A549 (cell line): ENCODE results near the gene CSGALNACT2. TPM values are rescaled to one million over a fixed set of nuclear protein-coding genes. Genes with fewer than 3 reads are reported as not detected.
A peak's percentile ranks its signal among the peaks of the same experiment; 100 is the strongest.

Source experiments
- ATAC-seq, 2 experiments: fragments of 200-7000 bp in 1 of 2; fragments of >200 bp in 1 of 2; cut with Nextera tagmentation in 1 of 2; cut with Tn5 transposase in 1 of 2; 3 replicates each; pipeline versions ENCODE4 v1.8.0 to v1.9.1; 2018 to 2020; ENCODE audit warnings: mild to moderate bottlenecking in 1 of 2, moderate library complexity in 1 of 2
- CTCF ChIA-PET: fragments of 300-600 bp; sonication (Branson Sonifier 250); formaldehyde crosslinking; extraction: SDS; loops from one replicate; lab custom pipeline; 2021; ENCODE audit warnings: antibody characterized with exemption, inconsistent platforms; lab: Yijun Ruan, JAX
- POLR2A ChIA-PET: fragments of 350-600 bp; formaldehyde crosslinking; extraction: SDS; loops from one replicate; lab custom pipeline; 2021; ENCODE audit warnings: antibody characterized with exemption, inconsistent platforms; lab: Yijun Ruan, JAX
- DNase-seq, 2 experiments: peaks; one replicate each; pipeline versions ENCODE4 v3.0.0 to v3.0.0-alpha.2; 2011 to 2016; ENCODE audit warnings: low read depth in 1 of 2, low spot score in 1 of 2
- FAIRE-seq: peaks from 2 replicates; lab custom pipeline; 2011; peaks lifted over from hg19 to GRCh38; lab: Jason Lieb, UNC
- H3K27ac ChIP-seq, 2 experiments: fragments of >200 bp; sonication (Bioruptor Twin); formaldehyde crosslinking; 3 replicates each; pipeline ENCODE4 v1.5.1; 2016 to 2017
- H3K4me1 ChIP-seq: fragments of >200 bp; sonication (Bioruptor Twin); formaldehyde crosslinking; 3 replicates; pipeline ENCODE4 v1.6.1; 2016
- H3K4me2 ChIP-seq: fragments of >200 bp; sonication (Bioruptor Twin); formaldehyde crosslinking; 3 replicates; pipeline ENCODE4 v1.6.1; 2016
- H3K4me3 ChIP-seq: fragments of >200 bp; sonication (Bioruptor Twin); formaldehyde crosslinking; 3 replicates; pipeline ENCODE4 v1.5.1; 2016
- H3K9me3 ChIP-seq: fragments of >200 bp; sonication (Bioruptor Twin); formaldehyde crosslinking; 3 replicates; pipeline ENCODE4 v1.6.1; 2016
- CBX2 ChIP-seq: fragments of 200-600 bp; sonication (generic); IDR thresholded peaks from 2 replicates; pipeline ENCODE4 v1.6.1; 2016; ENCODE audit warnings: low read depth, mild to moderate bottlenecking, borderline replicate concordance
- CBX8 ChIP-seq: fragments of 200-600 bp; sonication (generic); IDR thresholded peaks from 2 replicates; pipeline ENCODE4 v1.6.1; 2016
- CHD2 ChIP-seq: fragments of 150-350 bp; IDR thresholded peaks from 2 replicates; pipeline ENCODE4 v1.6.1; 2014; ENCODE audit warnings: low read length; ENCODE audit not compliant: partially characterized antibody
- EHMT2 ChIP-seq: fragments of 200-600 bp; sonication (generic); IDR thresholded peaks from 2 replicates; pipeline ENCODE4 v1.6.1; 2016; ENCODE audit warnings: antibody characterized with exemption, low read depth, mild to moderate bottlenecking, moderate library complexity
- EP300 ChIP-seq, 2 experiments: fragments of >200 bp; sonication (Bioruptor Twin); formaldehyde crosslinking; IDR thresholded peaks; 2 replicates in 1 of 2; 3 replicates in 1 of 2; pipeline ENCODE4 v1.6.1; 2016 to 2017
- FOXS1 ChIP-seq: fragments of 250-450 bp; sonication (Bioruptor Pico); IDR thresholded peaks from 2 replicates; pipeline ENCODE4 v1.5.0; 2020; ENCODE audit warnings: mild to moderate bottlenecking, moderate library complexity
- HEYL ChIP-seq: fragments of 250-450 bp; sonication (Bioruptor Pico); IDR thresholded peaks from 2 replicates; pipeline ENCODE4 v1.8.0; 2021; ENCODE audit warnings: mild to moderate bottlenecking, moderate library complexity
- JUN ChIP-seq, 2 experiments: fragments of >200 bp; sonication (Bioruptor Twin); formaldehyde crosslinking; IDR thresholded peaks; 2 replicates in 1 of 2; 3 replicates in 1 of 2; pipeline ENCODE4 v1.6.1; 2016 to 2017
- KDM5A ChIP-seq: fragments of 200-600 bp; sonication (generic); IDR thresholded peaks from 2 replicates; pipeline ENCODE4 v1.6.1; 2016; ENCODE audit warnings: antibody characterized with exemption, mild to moderate bottlenecking
- MAZ ChIP-seq: fragments of 150-350 bp; IDR thresholded peaks from 2 replicates; pipeline ENCODE4 v1.6.1; 2014; ENCODE audit warnings: antibody characterized with exemption, low read depth, low read length, borderline replicate concordance
- NFE2L2 ChIP-seq: fragments of 150-350 bp; conservative IDR thresholded peaks from 2 replicates; pipeline ENCODE4 v1.6.1; 2014; ENCODE audit warnings: low read length
- NPAS2 ChIP-seq: fragments of 250-450 bp; sonication (Bioruptor Pico); IDR thresholded peaks from 2 replicates; pipeline ENCODE4 v1.8.0; 2022; ENCODE audit warnings: mild to moderate bottlenecking, moderate library complexity, borderline replicate concordance
- RAD21 ChIP-seq, 2 experiments: fragments of >200 bp in 1 of 2; sonication (Bioruptor Twin) in 1 of 2; formaldehyde crosslinking in 1 of 2; IDR thresholded peaks in 1 of 2; conservative IDR thresholded peaks in 1 of 2; 2 replicates in 1 of 2; 3 replicates in 1 of 2; pipeline ENCODE4 v1.6.1; 2012 to 2018; ENCODE audit warnings: inconsistent platforms in 1 of 2
- RCOR1 ChIP-seq: fragments of 150-350 bp; IDR thresholded peaks from 2 replicates; pipeline ENCODE4 v1.6.1; 2014; ENCODE audit warnings: antibody characterized with exemption, low read length, low read depth
- SMC3 ChIP-seq: fragments of >200 bp; sonication (Bioruptor Twin); formaldehyde crosslinking; IDR thresholded peaks from 3 replicates; pipeline ENCODE4 v1.6.1; 2018; ENCODE audit warnings: inconsistent platforms
- TP53 ChIP-seq: fragments of 250-450 bp; sonication (Bioruptor Pico); IDR thresholded peaks from 2 replicates; pipeline ENCODE4 v1.5.0; 2021; ENCODE audit warnings: mild to moderate bottlenecking, moderate library complexity
- USF2 ChIP-seq: fragments of 450-650 bp; IDR thresholded peaks from 2 replicates; pipeline ENCODE4 v1.6.1; 2014; ENCODE audit warnings: antibody characterized with exemption
- ZFP36 ChIP-seq: fragments of 450-650 bp; IDR thresholded peaks from 2 replicates; pipeline ENCODE4 v1.6.1; 2014; ENCODE audit warnings: borderline replicate concordance; ENCODE audit not compliant: partially characterized antibody
- ZSCAN20 ChIP-seq: fragments of 250-450 bp; sonication (Bioruptor Pico); IDR thresholded peaks from 2 replicates; pipeline ENCODE4 v1.8.0; 2022; ENCODE audit warnings: mild to moderate bottlenecking, moderate library complexity
- WGBS: methylation state at CpG from one replicate; pipeline ENCODE4 v1.1.6; 2017; ENCODE audit errors: missing lambda C conversion rate; 5-methylcytosine and 5-hydroxymethylcytosine counted together
- polyA plus RNA-seq, 4 experiments: library from polyadenylated mRNA; depleted of rRNA in 3 of 4; stranded (reverse); fragments of >200 nt; fragmentation: RNase III in 1 of 4; extraction: RNeasy Plus Mini Kit Qiagen cat#74134 plus additional on column Dnase treatment in 1 of 4; gene quantifications; 2 replicates in 3 of 4; 3 replicates in 1 of 4; pipeline ENCODE4 v1.2.3, GENCODE V29; 2011 to 2017
- TF ChIP-seq, protein P1 (sequence below): IDR thresholded peaks from 2 replicates; pipeline ENCODE4 v1.6.1; 2012
- TF ChIP-seq, protein P2 (sequence below): fragments of >200 bp; sonication (Bioruptor Twin); formaldehyde crosslinking; IDR thresholded peaks from 3 replicates; pipeline ENCODE4 v1.5.1; 2016
- TF ChIP-seq, protein P3 (sequence below): fragments of 200-600 bp; sonication (generic); IDR thresholded peaks from 2 replicates; pipeline ENCODE4 v1.6.1; 2016; ENCODE audit warnings: antibody characterized with exemption, mild to moderate bottlenecking, moderate library complexity
- TF ChIP-seq, protein P4 (sequence below): IDR thresholded peaks from 2 replicates; pipeline ENCODE4 v1.6.1; 2012; ENCODE audit warnings: low read depth, borderline replicate concordance

CSGALNACT2 gene
- polyA plus RNA-seq, 2 of the 4 experiments (the other 2 are of a cell fraction): 11.2 to 29.9 TPM

GRCh38 chr10:43170491-43170890, 32.2 kb downstream of the CSGALNACT2 start:
- TF ChIP-seq RAD21 (conservative IDR thresholded peaks at IDR 0.05 in 1 of 2, IDR thresholded peaks at IDR 0.05 in 1 of 2): peak in 1 of 2 experiments; percentile 31; a peak in 2 of 5 replicates
- TF ChIP-seq NPAS2 (CRISPR knock-in tag): no peak
- no peak for TF ChIP-seq RCOR1
- no peak for TF ChIP-seq CBX2
- Histone ChIP-seq H3K4me1 (no peaks in the 10 kb centered on the region), H3K4me2 (no peak overlapping the region), H3K9me3 (no peaks in the 10 kb centered on the region), H3K4me3 (no peak overlapping the region), H3K27ac (no peak overlapping the region)
- ChIA-PET POLR2A (no interaction called here), CTCF (interaction anchor here (0.7 to 3.7 kb wide), 7 partner anchors 14 to 240 kb away, joined by 3 to 24 read pairs (median 3); partner anchors contain the start of gene CSGALNACT2)
- 50% methylated on average over 2 of the region's 2 CpGs for WGBS
- peak; percentile 67 to 70; a peak in 5 of 6 replicates for ATAC-seq
- FAIRE-seq: no peak
- peak in 1 of 2 experiments; percentile 22 for DNase-seq

DNA sequence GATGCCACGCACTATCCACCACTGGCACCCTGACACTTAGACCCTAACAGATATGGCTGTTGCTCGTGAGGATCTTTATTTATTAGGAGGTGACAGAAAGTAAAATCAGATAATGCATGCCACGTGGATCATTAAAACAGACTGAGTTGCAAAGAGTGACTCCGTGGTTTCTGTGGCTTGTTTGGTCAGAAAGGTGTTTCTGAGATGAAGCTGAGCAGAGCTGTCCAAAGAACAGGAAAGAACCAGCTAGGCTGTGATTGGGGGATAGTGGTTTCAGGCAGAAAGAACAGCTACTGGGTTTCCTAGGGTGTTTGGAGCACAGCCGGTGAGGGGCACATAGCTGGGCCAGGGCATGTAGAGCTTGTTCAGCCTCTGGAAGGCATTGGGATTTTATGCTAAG, 34.4 kb downstream of the CSGALNACT2 start:
- no peak overlapping the region for H3K4me2 ChIP-seq
- ChIA-PET POLR2A (no interaction called here), CTCF (interaction anchor here (1.3 to 3.7 kb wide), 2 partner anchors 9 to 32 kb away, joined by 3 to 24 read pairs; no protein-coding TSS in a partner anchor)
- FAIRE-seq (no peak), DNase-seq (no peak), ATAC-seq (no peak)
- TF ChIP-seq ZFP36 (no peak), SMC3 (no peak), HEYL (CRISPR knock-in tag) (no peak), EHMT2 (no peak), MAZ (no peak), USF2 (no peak), KDM5A (no peak), TP53 (CRISPR knock-in tag) (no peak), EP300 (IDR thresholded peaks at IDR 0.05) (no peak), CHD2 (no peak), FOXS1 (CRISPR knock-in tag) (no peak), CBX8 (no peak), JUN (IDR thresholded peaks at IDR 0.05) (no peak), ZSCAN20 (no peak), RCOR1 (no peak), NFE2L2 (no peak)
- TF ChIP-seq, protein P1, sequence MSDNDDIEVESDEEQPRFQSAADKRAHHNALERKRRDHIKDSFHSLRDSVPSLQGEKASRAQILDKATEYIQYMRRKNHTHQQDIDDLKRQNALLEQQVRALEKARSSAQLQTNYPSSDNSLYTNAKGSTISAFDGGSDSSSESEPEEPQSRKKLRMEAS: no peak
- TF ChIP-seq, protein P2, sequence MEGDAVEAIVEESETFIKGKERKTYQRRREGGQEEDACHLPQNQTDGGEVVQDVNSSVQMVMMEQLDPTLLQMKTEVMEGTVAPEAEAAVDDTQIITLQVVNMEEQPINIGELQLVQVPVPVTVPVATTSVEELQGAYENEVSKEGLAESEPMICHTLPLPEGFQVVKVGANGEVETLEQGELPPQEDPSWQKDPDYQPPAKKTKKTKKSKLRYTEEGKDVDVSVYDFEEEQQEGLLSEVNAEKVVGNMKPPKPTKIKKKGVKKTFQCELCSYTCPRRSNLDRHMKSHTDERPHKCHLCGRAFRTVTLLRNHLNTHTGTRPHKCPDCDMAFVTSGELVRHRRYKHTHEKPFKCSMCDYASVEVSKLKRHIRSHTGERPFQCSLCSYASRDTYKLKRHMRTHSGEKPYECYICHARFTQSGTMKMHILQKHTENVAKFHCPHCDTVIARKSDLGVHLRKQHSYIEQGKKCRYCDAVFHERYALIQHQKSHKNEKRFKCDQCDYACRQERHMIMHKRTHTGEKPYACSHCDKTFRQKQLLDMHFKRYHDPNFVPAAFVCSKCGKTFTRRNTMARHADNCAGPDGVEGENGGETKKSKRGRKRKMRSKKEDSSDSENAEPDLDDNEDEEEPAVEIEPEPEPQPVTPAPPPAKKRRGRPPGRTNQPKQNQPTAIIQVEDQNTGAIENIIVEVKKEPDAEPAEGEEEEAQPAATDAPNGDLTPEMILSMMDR: no peak
- TF ChIP-seq, protein P3, sequence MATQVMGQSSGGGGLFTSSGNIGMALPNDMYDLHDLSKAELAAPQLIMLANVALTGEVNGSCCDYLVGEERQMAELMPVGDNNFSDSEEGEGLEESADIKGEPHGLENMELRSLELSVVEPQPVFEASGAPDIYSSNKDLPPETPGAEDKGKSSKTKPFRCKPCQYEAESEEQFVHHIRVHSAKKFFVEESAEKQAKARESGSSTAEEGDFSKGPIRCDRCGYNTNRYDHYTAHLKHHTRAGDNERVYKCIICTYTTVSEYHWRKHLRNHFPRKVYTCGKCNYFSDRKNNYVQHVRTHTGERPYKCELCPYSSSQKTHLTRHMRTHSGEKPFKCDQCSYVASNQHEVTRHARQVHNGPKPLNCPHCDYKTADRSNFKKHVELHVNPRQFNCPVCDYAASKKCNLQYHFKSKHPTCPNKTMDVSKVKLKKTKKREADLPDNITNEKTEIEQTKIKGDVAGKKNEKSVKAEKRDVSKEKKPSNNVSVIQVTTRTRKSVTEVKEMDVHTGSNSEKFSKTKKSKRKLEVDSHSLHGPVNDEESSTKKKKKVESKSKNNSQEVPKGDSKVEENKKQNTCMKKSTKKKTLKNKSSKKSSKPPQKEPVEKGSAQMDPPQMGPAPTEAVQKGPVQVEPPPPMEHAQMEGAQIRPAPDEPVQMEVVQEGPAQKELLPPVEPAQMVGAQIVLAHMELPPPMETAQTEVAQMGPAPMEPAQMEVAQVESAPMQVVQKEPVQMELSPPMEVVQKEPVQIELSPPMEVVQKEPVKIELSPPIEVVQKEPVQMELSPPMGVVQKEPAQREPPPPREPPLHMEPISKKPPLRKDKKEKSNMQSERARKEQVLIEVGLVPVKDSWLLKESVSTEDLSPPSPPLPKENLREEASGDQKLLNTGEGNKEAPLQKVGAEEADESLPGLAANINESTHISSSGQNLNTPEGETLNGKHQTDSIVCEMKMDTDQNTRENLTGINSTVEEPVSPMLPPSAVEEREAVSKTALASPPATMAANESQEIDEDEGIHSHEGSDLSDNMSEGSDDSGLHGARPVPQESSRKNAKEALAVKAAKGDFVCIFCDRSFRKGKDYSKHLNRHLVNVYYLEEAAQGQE: no peak
- TF ChIP-seq, protein P4, sequence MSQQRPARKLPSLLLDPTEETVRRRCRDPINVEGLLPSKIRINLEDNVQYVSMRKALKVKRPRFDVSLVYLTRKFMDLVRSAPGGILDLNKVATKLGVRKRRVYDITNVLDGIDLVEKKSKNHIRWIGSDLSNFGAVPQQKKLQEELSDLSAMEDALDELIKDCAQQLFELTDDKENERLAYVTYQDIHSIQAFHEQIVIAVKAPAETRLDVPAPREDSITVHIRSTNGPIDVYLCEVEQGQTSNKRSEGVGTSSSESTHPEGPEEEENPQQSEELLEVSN: no peak
- WGBS: 89% methylated on average over 5 of the region's 5 CpGs
- no peaks in the 10 kb centered on the region for H3K9me3 ChIP-seq
- no peak overlapping the region for H3K4me3 ChIP-seq
- no peaks in the 10 kb centered on the region for H3K4me1 ChIP-seq
- H3K27ac ChIP-seq: no peak overlapping the region
